KBM-7 (cell line): Measurements from ENCODE around the gene TMOD1.

ENCODE experiments used
- DNase-seq: peaks from one replicate; pipeline ENCODE4 v3.0.0-alpha.2; 2015
- in situ Hi-C: fragments of 300-500 bp; cut with MboI; formaldehyde crosslinking; loops from 2 replicates; pipeline ENCODE4 v1.14.3; 2020; ENCODE audit warnings: low sequenced_read_pairs, low pct_unique_long_range_greater_than_20kb, mixed read lengths

Gene TMOD1

DNA sequence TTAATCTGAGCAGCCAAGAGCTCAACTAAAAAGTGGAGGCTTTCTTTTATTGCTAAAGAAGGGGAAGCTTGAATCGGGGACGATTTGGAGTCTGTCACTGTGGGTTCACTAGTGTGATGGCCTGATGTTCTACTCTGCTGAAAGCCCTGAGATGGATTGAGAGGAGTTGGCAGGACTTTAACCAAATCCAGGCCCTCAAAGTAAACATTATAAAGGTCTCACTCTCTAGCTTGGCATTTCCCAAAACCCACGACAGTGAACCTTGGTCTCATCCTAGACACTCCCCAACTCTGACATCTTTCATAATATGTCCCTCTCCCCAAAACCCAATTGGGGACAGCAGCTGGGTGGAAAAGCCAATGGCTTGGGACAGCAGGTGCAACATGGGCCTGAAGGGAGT, 32.7 kb downstream of the TMOD1 start:
- in situ Hi-C loops: no loop called here
- no peak for DNase-seq

- in situ Hi-C loops: no loop called here
- no peak for DNase-seq
These were observed 33.6 kb downstream of the TMOD1 start for GRCh38 chr9:97534961-97535594.

DNA sequence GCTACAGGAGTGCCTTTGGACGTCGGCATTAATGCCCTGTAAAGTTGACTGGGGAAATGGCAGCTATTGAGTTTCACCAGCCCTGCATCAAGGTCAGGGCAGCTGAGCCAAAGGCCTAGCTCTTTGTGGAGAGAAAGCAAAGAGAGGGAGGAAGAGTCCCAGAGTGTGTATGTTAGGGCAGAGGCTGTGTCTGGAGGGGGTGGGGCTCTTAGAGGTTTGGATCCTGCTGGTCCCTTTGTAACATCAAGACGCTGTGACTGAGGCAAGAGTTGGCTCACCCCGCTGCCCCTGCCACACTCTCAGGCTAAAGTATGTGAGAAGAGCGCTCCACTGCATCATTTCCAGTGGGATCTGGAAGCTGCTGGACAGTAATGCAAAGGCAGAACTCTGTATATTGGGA, 34.3 kb downstream of the TMOD1 start:
- DNase-seq: no peak
- in situ Hi-C loops: no loop called here

DNA sequence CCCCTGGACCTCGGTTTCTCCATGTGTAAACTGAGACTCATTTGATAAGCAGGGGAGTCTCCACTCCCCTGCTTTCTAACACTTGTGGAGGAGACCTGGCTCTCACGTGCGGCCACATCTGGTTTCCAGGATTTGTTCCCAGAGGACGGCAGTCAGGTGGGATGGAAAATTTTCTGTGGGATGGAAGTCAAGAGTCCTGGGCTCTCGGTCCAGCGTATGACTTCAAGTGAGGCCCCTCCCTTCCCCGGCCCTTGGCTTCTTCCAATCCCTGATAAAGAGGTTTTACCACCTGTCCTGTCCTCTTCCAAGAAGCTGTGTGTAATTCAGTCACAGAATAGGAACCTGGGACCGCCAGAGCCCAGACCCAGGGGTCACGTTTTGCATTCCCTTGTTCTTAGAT, 35.0 kb downstream of the TMOD1 start:
- in situ Hi-C loops: no loop called here
- DNase-seq: no peak

DNA sequence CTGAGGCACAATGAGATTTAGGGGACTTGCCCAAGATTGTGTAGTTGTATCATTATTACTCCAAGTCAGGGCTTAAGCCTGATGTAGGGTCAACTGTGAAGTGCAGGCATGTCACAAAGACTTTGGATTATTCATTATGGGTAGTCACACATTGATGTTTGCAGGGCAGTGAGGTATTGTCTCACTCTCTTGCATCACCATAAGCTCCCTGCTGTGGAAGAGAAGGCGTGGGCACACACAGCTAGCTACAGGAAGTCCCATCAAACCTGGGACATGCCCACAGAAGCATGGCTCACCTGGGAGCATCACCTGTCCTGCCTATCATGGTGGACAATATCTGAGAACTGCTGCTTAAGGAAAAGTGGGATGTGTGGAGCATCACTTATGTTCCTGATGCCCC, 42.1 kb downstream of the TMOD1 start:
- in situ Hi-C loops: no loop called here
- no peak for DNase-seq

GRCh38 chr9:97545486-97545885, 44.0 kb downstream of the TMOD1 start:
- no peak for DNase-seq
- in situ Hi-C loops: no loop called here

GRCh38 chr9:97547098-97547829, 45.8 kb downstream of the TMOD1 start:
- in situ Hi-C loops: no loop called here
- DNase-seq: no peak

- in situ Hi-C loops: no loop called here
- no peak for DNase-seq
These were observed 46.9 kb downstream of the TMOD1 start for GRCh38 chr9:97548379-97548778.

DNA sequence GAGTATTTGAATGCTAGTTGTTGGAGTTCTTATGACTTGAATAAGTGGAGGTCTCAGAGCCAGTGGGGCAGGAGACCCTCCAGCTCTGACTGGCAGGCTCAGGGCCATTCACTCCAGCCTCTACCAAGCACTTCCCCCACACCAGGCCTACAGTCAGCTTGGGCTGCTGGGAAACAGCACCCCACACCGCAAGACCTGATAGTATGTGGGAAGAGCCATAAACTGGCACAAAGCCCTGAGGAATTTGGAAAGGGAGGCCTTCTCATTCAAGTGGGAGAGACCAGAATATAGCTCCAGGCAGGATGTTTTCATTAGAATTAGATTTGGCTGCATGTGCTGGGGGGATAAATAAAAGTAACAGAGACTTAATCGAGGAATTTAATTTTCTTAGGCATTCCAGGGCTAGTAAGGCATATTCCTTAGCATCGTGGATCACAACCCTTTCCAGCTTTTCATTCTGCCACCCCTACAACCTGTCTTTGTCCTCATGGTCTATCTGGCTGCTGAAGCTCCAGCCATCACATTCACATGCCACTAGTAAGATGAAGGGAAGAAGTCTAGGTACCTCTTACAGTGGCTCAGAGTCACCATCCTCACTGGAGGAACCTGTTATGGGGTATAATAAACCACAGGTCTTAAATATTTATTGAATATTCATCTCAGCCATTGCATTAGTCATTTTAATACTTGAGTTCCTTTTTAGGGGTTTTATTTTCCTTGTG, 47.5 kb downstream of the TMOD1 start:
- no peak for DNase-seq
- in situ Hi-C loops: no loop called here

DNA sequence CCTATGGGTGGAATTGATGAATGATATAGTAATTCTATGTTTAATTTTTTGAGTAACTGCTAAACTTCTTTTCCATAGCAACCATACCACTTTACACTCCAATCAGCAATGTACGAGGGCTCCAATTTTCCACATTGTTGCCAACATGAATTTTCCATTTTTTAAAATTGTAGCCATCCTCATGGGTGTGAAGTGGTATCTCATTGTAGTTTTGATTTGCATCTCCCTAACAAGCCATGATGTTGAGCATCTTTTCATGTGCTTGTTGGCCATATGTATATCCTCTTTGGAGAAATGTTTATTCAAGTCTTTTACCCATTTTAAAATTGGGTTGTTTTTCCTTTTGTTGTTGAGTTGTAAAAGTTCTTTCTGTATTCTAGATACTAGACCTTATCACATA, 48.9 kb downstream of the TMOD1 start:
- in situ Hi-C loops: no loop called here
- no peak for DNase-seq

- DNase-seq: no peak
- in situ Hi-C loops: no loop called here
These were observed 49.8 kb downstream of the TMOD1 start for GRCh38 chr9:97551308-97551707.

- in situ Hi-C loops: no loop called here
These were observed 51.7 kb downstream of the TMOD1 start for GRCh38 chr9:97553141-97553540.

GRCh38 chr9:97553841-97554240, 52.4 kb downstream of the TMOD1 start:
- in situ Hi-C loops: no loop called here

More at GRCh38 chr9:97553141-97553540, 51.7 kb downstream of the TMOD1 start:
- DNase-seq: no peak

GRCh38 chr9:97554566-97555075, 53.2 kb downstream of the TMOD1 start:
- DNase-seq: no peak
- in situ Hi-C loops: no loop called here

More at GRCh38 chr9:97553841-97554240, 52.4 kb downstream of the TMOD1 start:
- no peak for DNase-seq

- DNase-seq: no peak
- in situ Hi-C loops: no loop called here
These were observed 53.7 kb downstream of the TMOD1 start for GRCh38 chr9:97555164-97555563.

GRCh38 chr9:97556036-97556720, 54.7 kb downstream of the TMOD1 start:
- no peak for DNase-seq
- in situ Hi-C loops: no loop called here

DNA sequence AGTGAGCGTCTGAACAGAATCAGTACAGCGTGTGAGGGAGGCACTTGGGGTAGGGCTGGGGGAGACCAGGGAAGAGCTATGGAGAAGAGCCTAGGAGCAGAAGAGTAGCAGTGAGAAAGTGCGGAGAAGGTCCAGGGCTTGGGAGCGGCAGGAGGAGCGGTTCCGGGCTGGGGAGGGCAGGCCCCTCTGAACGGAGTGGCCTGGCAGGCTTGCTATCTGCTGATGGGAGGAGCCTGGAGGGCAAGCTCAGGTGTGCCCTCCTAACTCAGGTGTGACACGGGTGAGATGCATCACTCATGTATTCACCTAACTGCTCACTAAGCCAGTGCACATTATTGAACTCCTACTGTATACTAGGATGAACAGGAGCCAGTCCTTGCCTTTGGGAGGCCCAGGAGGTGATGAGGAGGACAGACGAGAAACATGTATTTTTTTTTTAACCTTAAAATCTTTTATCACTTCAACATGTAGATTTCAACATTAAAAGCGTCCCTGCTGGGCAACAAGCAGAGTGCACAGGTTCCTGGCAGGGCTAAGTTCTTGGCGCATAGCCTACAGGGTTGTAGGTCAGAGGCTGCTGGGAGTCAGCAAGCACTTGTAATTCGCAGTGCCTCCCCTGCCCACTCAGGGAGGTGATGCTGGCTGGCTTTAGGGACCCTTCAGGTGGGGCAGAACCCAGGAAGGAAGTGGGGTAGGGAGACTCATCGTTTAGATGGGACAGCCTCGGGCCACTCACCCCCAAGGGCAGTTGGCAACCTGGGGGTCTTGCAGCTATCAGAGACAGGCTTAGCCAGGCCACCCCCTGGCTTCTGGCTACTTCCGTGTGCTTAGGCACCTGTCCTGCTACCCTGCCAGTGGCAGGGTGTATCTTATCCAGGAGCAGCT, 55.5 kb downstream of the TMOD1 start:
- no peak for DNase-seq
- in situ Hi-C loops: no loop called here

DNA sequence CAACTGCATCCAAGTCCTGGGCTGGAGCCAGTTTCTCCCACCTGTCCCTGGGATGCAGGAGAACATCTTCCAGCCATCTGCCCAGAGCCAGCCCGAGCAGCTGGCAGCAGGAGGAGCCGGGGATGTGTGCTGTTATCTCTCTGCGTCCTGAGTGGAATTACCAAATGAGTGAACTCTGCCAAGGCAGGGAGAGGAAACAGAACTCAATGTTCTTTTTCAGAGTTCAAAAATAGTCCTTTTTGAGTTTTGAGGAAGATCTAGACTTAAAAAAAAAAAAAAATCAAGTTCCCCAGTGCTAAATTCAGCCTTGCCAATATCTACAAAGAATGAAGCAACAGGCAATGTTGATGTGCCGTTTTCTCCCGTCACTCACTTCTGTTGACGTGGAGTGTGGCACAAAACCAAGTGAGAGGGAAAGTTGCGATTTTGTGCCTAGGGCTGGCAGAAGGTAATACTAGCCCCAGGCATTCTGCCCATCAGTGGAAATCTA, 56.2 kb downstream of the TMOD1 start:
- in situ Hi-C loops: no loop called here

More for the DNA sequence above, 56.2 kb downstream of the TMOD1 start:
- DNase-seq: no peak
